Measurements from ENCODE around the gene DCLK3.

The DCLK3 gene

DNA sequence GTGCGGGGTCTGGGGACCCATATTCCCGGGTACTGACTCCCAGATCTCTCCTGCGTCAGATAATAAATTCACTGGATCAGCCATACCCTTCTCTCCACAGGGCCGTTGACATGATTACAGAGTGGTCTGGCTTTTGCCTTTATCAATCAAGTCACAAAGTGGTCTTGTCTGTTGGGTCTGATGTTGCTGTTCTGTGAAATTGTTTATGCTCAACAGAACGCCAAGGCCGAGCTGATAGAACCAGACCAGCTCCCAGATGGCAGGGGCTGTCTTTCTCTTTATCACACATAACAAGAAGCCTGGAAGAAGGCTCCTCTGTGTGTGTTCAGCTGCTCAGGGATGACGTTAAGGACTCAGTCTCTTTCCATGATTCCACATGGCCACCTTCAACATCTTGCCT lies 751 bp upstream of the DCLK3 start:
- DNase-seq = no peak

- DNase-seq = no peak
These were observed 318 bp upstream of the DCLK3 start for GRCh38 chr3:36764704-36765038.

DNA sequence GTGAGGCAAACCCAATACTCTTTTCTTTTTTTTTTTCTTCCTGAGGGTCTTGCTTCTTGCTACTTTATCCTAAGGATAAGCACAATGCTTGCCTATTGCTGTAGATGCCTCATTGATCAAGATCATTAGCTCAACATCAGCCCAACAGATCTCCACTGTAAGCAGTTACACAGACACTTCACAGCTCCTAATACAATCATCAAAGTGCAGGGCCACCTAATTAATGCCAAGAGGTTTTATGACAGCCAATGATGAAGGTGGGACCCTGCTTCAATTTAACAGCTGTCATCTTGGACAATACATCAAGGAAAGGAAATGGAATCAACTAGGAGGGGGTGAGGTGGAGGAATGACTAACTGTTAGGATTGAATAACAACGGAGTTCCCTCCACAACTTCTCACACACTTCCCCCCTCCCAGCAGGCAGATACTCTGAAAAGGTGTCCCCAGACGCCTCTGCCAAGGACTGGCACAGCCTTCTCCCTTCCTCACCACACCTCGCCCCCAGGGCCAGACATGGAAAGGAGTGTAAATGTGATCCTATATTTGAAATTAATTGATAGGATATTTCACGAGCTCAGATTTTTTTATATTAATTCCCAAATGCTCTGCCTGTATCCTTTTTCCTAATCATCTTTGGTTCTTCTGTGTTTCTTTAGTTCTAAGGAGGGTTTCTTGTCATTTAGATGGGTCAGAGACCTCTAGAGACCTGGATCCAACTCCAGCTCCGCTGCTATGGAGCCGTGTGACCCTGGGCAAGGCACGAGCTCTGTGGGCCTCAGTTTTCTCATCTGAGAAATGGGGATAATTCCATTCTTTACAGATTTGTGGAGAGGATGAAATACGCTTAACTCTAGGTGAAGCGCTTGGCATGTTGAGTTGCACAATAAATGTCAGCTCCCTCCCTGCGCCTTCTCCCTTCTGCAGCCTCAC lies 1.2 kb downstream of the DCLK3 start:
- DNase-seq = no peak

- DNase-seq = no peak
These were observed 2.6 kb downstream of the DCLK3 start for GRCh38 chr3:36761779-36762178.

- DNase-seq = no peak
These were observed 8.1 kb downstream of the DCLK3 start for GRCh38 chr3:36756269-36756668.

DNA sequence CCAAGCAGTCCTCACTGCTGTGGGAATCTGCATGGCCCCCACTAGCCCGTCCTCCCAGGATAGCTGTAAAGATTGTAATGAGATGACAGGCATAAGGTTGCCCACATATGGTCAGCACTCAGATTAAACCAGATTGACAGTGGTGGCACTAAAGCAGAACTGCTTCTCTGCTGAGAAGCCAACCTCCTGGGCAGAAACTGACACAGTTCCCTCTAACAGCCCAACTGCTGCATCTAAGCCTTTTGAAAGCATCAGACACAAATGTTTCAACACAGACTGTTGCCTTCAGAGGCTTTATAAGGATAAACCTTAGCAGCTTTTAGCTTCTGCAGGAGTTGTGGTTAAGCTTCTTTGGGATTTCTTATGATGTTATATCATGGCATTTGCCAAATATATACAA lies 13.0 kb downstream of the DCLK3 start:
- DNase-seq = no peak

DNA sequence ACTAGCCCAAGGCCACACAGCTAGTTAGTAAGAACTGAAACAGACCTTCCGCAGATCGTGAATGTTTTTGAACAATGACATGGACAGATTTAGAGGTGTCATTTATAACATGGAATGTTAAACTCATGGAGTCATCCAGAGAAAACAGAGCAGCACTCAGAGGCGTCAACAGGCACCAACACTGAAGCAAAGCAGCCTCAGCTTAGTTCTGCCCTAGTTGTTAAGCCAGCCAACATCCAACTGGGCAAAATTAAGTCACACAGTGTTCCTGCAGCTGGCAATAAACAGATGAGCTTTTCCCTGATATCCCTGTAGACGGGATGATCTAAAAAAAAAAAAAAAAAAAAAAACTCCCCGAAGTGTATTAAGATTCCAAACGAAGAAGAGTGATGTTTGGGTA lies 13.6 kb downstream of the DCLK3 start:
- DNase-seq = no peak

GRCh38 chr3:36744763-36745162 lies 19.6 kb downstream of the DCLK3 start:
- DNase-seq = no peak

DNA sequence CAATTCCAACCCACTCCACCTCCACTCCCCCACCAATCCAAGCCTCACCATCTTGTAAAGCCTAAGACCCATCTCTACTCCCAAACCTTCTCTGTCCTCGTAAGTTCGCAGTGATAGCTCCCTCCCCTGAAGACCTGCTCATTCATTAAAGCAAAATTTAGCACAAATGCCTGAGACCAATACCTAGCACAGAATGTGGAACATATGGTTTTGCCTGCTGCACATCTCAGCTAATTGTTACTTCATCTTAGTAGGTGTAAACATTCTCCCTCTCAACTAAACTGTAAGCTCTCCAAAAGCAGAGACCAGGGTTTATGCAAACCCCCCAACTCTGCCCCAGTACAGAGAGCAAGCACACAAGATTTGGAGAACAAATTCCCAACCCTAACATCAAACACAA lies 20.5 kb downstream of the DCLK3 start:
- DNase-seq = no peak

DNA sequence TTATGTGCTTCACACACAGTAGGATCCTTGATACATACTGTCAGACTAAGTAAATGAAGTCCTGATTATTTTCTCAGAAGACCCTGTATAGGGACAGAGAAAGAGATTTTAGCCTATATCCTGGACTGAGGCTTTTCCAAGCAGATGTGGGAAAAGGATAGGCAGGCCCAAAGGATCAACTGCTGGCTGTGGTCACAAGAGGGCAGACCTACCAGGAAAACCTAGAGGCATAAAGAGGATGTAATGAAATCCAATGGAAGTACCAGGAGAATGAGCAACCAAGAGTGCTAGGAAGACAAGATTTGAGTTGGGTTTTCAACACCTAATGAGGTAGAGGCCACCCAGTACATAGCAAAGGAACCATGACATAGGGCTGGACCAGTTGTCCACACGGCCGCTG lies 23.1 kb downstream of the DCLK3 start:
- DNase-seq = no peak

DNA sequence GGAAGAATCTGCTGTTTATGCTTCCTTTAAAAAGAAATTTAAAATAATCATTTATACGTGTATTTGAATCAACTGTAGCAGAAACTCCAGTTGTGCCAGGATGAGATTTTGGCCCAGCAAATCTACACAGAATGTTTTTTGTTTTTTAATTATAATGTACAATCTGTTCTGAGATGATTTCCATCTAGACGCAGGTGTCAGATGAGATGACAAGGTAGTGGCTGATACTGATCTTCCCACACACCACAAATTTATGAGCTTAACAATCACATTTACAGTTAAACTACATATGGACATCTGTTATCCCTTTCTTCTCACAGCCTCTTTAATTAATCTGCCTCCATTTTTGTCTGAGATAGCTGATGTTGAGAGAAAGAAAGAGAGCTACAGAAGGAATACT lies 23.6 kb downstream of the DCLK3 start:
- no peak for DNase-seq

DNA sequence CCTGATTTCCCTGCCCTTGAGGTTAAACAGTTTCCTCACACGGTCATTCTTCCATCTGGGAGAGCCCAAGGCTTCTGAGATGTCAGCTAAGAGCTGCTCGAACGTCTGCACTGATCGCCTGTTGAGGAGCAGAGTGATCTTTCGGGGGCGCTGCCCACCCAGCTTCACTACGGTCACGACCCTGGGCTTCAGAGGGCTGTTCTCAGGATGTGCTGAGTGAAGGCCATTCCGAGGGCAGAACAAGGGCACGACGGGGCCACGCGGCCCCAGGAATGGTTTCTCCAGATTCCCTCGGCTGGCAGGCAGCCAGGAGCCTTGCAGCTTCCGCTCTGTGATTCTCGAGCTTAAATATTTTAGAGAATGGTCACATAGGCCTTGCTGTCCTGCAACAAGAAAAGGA lies 25.7 kb downstream of the DCLK3 start:
- DNase-seq = no peak

GRCh38 chr3:36736301-36736700 lies 28.1 kb downstream of the DCLK3 start:
- no peak for DNase-seq

- DNase-seq = no peak
These were observed 29.6 kb downstream of the DCLK3 start for GRCh38 chr3:36734742-36735141.

- no peak for DNase-seq
These were observed 30.6 kb downstream of the DCLK3 start for GRCh38 chr3:36733723-36734122.

DNA sequence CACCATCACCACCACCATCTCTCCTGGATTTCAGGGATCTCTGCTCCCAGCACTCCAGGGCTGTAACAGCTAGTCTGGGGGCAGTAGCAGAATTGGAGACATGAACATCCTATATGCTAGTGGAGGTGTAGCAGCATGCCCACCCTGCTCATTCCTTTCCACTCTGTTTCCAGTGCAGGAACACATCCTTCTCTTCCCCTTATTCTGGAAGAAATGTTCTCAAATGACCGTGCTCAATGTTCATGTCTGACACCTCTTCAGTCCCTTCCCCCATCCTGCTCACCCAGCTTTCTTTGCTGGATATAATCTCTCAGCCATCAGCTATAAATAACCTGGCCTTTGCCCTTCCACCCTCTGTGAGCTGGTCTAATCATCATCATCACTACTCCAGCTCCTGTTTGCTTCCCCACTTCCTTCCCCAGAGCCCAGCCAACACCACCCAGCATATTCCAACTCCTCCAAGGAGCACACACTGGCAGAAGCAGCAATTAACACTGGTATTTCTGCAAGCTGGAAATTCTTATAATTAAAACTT lies 31.1 kb downstream of the DCLK3 start:
- no peak for DNase-seq

- DNase-seq = no peak
These were observed 33.4 kb downstream of the DCLK3 start for GRCh38 chr3:36730966-36731365.

DNA sequence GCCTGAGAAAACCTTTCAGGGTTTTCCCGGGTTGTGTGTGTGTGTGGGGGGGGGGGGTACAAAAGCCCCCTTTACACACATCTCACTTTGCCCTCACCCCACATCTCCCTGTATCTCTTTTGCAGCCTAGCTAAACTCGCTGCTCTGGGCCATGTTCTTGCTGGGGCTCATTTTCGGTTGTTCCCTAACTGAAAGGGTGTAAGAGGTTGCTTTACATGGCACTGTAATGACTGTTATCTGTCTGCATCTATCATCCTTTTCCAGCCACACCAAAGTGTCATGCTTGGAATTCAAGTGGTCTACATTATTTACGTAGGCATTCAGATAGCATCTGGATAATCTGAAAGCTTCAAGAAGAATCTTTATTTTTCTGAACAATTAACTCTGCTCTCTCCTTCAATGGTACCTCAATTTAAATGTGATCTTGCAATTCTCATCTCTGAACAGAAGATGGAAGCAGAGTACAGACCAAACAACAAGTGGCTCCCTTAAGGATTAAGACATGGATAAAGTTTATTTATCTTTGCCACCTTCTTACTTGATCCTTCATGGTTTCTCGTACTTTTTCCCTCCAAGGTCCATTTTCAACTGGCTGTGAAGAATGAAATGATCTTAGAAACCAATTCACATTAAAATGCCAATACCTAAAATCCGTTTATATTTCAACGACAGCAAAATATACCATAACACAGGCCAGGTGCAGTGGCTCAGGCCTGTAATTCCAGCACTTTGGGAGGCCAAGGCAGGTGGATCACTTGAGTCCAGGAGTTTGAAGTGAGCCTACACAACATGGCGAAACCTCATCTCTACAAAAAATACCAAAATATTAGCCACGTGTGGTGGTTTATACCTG lies 34.9 kb downstream of the DCLK3 start:
- DNase-seq = no peak

DNA sequence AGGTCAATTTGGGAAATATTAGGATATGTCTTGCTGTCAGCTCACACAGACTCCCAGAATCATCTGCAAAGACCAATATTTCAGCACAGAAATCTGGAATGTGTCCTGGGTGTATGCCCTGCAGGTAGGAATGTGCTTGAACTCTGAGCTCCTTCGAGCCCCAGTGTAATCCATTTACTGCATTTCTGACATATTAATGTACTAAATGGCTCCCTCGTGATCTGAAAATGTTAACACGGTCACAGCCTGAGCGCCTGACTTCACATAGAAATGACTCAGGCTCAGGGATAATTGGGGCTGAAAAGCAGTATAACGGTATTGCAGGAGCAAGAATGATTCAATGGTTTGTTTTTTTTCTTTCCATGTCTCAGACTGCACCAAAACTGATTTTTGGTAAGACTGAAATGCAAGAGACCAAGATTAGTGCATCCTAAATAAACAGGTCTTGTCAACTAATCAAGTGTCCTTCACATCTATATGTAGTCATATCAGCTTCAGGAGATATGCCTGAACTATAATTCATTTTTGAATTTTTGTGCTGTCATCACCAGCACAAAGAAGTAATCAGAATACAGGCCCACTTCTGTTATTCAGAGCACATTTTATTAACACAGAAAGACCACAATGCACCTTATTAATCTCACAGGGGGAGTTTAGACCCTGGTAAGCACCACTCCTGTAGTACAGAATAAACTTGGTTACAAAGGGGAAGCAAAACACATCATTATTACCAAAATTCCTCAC lies 49.8 kb downstream of the DCLK3 start:
- DNase-seq = no peak

DNA sequence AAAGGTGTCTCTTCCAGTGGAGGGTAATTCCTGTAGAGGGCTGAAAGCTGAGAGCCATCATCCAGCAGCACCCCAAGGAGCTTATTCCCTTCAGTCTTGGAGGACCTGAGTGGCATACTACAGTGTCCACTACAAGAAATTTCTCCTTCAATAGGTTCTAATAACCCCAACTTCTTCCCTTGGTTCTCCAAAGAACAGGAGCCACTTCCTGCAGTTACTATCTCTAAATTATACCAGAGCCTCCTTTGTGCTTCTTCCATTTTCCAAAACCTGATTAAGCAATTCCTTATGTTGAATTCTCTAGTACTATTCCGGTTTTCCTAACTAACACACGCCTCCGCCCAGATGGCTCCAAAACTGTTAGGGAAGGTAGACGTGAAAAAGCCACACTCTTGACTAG lies 50.4 kb downstream of the DCLK3 start:
- DNase-seq = no peak

GRCh38 chr3:36710606-36711005 lies 53.7 kb downstream of the DCLK3 start:
- DNase-seq = no peak

DNA sequence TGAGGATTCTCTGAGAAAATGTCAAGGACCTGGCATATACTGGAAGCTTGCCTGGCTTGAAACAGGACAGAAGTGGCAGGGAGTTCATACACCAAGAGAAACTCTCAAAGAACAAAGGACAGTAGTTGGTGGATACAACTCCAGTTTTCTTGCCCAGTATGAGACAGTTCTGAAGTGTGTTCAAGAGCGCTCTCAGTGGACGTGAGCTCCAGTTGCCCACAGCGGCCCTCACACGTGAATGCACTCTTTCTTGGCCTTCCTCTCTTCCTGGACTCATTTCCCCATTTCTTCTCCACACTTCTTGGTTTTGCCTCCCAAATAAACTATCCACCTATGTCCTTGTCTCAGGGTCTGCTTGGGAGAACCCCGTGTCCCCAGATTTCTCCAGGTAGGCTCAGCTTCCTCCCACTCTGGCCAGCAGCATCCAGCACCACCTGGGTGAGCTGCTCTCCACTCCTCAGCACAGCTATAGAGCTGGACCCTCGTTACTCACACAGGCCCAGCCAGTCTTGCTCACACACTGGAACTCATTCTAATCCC lies 54.5 kb downstream of the DCLK3 start:
- no peak for DNase-seq

DNA sequence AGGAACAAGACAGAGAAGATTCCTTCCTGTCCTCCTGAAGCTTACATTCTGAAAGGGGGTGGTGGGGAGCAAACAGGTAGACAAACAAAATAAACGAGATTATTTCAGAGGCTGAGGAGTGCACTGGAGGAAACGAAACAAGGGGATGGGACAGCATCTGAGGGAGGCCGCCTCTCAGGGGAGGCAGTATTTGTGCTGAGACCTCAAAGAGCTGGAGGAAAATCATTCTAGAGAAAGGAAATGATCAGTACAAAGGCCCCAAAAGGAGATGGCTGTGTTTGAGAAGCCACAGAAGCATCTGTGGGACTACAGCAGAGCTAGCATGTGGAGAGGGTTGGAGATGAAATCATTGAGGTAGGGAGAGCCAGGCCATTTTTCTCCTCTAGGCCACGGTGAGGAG lies 55.1 kb downstream of the DCLK3 start:
- no peak for DNase-seq
